HepG2 (cell line): ENCODE results near the gene PLEKHH3. TPM values are rescaled to one million over a fixed set of nuclear protein-coding genes. Genes with fewer than 3 reads are reported as not detected.

Experiments used
- ATAC-seq: fragments of 200-7000 bp; cut with Tn5 transposase; 3 replicates; pipeline ENCODE4 v1.9.1; 2020; ENCODE audit warnings: mild to moderate bottlenecking, moderate library complexity
- BruUV-seq: library from RNA; stranded (reverse); fragments of 400-500 nt; replicated peaks from 2 replicates; lab custom pipeline; 2021; lab: Mats Ljungman, UMichigan
- CTCF ChIA-PET: fragments of 300-600 bp; formaldehyde crosslinking; extraction: SDS; loops from one replicate; lab custom pipeline; 2021; ENCODE audit warnings: low total read pairs, inconsistent platforms, low intra/inter-chr PET ratio; lab: Yijun Ruan, JAX
- POLR2A ChIA-PET: fragments of 350-600 bp; sonication (Branson Sonifier 250); formaldehyde crosslinking; loops from one replicate; lab custom pipeline; 2020; ENCODE audit warnings: antibody characterized with exemption, inconsistent platforms; lab: Yijun Ruan, JAX
- DNase-seq: peaks from one replicate; pipeline ENCODE4 v3.0.0-alpha.2; 2015; ENCODE audit warnings: low spot score
- FAIRE-seq: peaks from 3 replicates; lab custom pipeline; 2011; peaks lifted over from hg19 to GRCh38; lab: Jason Lieb, UNC
- H2AFZ ChIP-seq: one replicate; pipeline ENCODE4 v1.6.1; 2011; ENCODE audit warnings: low read length, inconsistent platforms
- H3K27ac ChIP-seq: fragments of 300-600 bp; 3 replicates; pipeline ENCODE4 v1.8.0; 2011; ENCODE audit warnings: mixed run types, mild to moderate bottlenecking, mixed read lengths, low read length, inconsistent platforms; ENCODE audit not compliant: insufficient read depth; ENCODE audit errors: extremely low read length
- H3K27me3 ChIP-seq, 2 experiments: fragments of 200-600 bp in 1 of 2; 2 replicates in 1 of 2; 3 replicates in 1 of 2; pipeline versions ENCODE4 v1.6.0 to v1.8.0; 2011; ENCODE audit warnings: low read length in 2 of 2, mild to moderate bottlenecking in 2 of 2, moderate library complexity in 2 of 2, inconsistent platforms in 1 of 2; ENCODE audit not compliant: insufficient read depth in 2 of 2, control insufficient read depth in 1 of 2
- H3K36me3 ChIP-seq, 2 experiments: fragments of 200-600 bp in 1 of 2; replicated peaks in 1 of 2; 2 replicates in 1 of 2; 3 replicates in 1 of 2; pipeline versions ENCODE4 v1.5.1 to v1.8.0; 2011; ENCODE audit warnings: low read length in 2 of 2, inconsistent platforms in 1 of 2; ENCODE audit not compliant: insufficient read depth in 2 of 2, control insufficient read depth in 1 of 2
- H3K4me1 ChIP-seq: 2 replicates; pipeline ENCODE4 v1.5.1; 2012; ENCODE audit warnings: low read length, inconsistent platforms; ENCODE audit not compliant: insufficient read depth
- H3K4me2 ChIP-seq: 2 replicates; pipeline ENCODE4 v1.6.0; 2011; ENCODE audit warnings: low read depth, low read length, inconsistent platforms
- H3K4me3 ChIP-seq, 3 experiments: fragments of 200-600 bp in 1 of 3; sonication (generic), shearing (Covaris generic) in 1 of 3; replicated peaks in 1 of 3; 2 replicates each; pipeline ENCODE4 v1.5.1; 2011 to 2016; ENCODE audit warnings: low read length in 3 of 3, inconsistent platforms in 2 of 3, low read depth in 2 of 3, mild to moderate bottlenecking in 2 of 3, control low read depth in 1 of 3, mixed read lengths in 1 of 3; ENCODE audit not compliant: insufficient read depth in 1 of 3
- H3K79me2 ChIP-seq: one replicate; pipeline ENCODE4 v1.6.1; 2011; ENCODE audit warnings: low read length, inconsistent platforms; ENCODE audit not compliant: insufficient read depth
- H3K9ac ChIP-seq: 2 replicates; pipeline ENCODE4 v1.6.0; 2011; ENCODE audit warnings: mild to moderate bottlenecking, low read depth, low read length, inconsistent platforms; ENCODE audit not compliant: insufficient read depth
- H3K9me3 ChIP-seq: 2 replicates; pipeline ENCODE4 v1.5.1; 2012; ENCODE audit warnings: mild to moderate bottlenecking, low read length
- H4K20me1 ChIP-seq: 2 replicates; pipeline ENCODE4 v1.6.0; 2011; ENCODE audit warnings: inconsistent platforms, mild to moderate bottlenecking, low read length, moderate library complexity; ENCODE audit not compliant: insufficient read depth
- ATF7 ChIP-seq, 2 experiments: fragments of 450-650 bp in 1 of 2; sonication (generic) in 1 of 2; formaldehyde crosslinking in 1 of 2; IDR thresholded peaks; 2 replicates each; pipeline versions ENCODE4 v1.4.0 to v1.6.1; 2016 to 2020; ENCODE audit warnings: antibody characterized with exemption in 1 of 2, mild to moderate bottlenecking in 1 of 2, missing genetic modification reagents in 1 of 2
- CBX5 ChIP-seq: sonication (generic); formaldehyde crosslinking; IDR thresholded peaks from 2 replicates; pipeline ENCODE4 v1.4.0; 2020; ENCODE audit warnings: missing genetic modification reagents, borderline replicate concordance
- HMG20A ChIP-seq: IDR thresholded peaks from 2 replicates; pipeline ENCODE4 v1.6.1; 2016; ENCODE audit warnings: borderline replicate concordance
- HNF4A ChIP-seq: sonication (generic); formaldehyde crosslinking; IDR thresholded peaks from 2 replicates; pipeline ENCODE4 v1.4.0; 2020; ENCODE audit warnings: missing genetic modification reagents
- KLF15 ChIP-seq: sonication (generic); formaldehyde crosslinking; IDR thresholded peaks from 2 replicates; pipeline ENCODE4 v1.8.1; 2023; ENCODE audit warnings: borderline replicate concordance, mild to moderate bottlenecking, inconsistent platforms, missing genetic modification reagents, mixed read lengths
- MEIS2 ChIP-seq: sonication (generic); formaldehyde crosslinking; IDR thresholded peaks from 2 replicates; pipeline ENCODE4 v1.9.0; 2021; ENCODE audit warnings: mild to moderate bottlenecking, missing genetic modification reagents
- SALL2 ChIP-seq: sonication (generic); formaldehyde crosslinking; IDR thresholded peaks from 2 replicates; pipeline ENCODE4 v1.8.1; 2023; ENCODE audit warnings: mild to moderate bottlenecking, missing genetic modification reagents, inconsistent platforms
- SKIL ChIP-seq: sonication (generic); formaldehyde crosslinking; IDR thresholded peaks from 2 replicates; pipeline ENCODE4 v1.8.0; 2022; ENCODE audit warnings: missing genetic modification reagents, mild to moderate bottlenecking, moderate library complexity, borderline replicate concordance
- ZBTB14 ChIP-seq: sonication (generic); formaldehyde crosslinking; IDR thresholded peaks from 2 replicates; pipeline ENCODE4 v1.4.0; 2020; ENCODE audit warnings: missing genetic modification reagents
- ZBTB7A ChIP-seq: sonication (generic); formaldehyde crosslinking; IDR thresholded peaks from 2 replicates; pipeline ENCODE4 v1.8.0; 2022; ENCODE audit warnings: mild to moderate bottlenecking, missing genetic modification reagents
- ZFP90 ChIP-seq: sonication (generic); formaldehyde crosslinking; IDR thresholded peaks from 2 replicates; pipeline ENCODE4 v1.8.0; 2022; ENCODE audit warnings: missing genetic modification reagents, mild to moderate bottlenecking, inconsistent platforms, borderline replicate concordance
- ZNF207 ChIP-seq: fragments of 450-650 bp; IDR thresholded peaks from 2 replicates; pipeline ENCODE4 v1.6.1; 2016; ENCODE audit warnings: antibody characterized with exemption, borderline replicate concordance
- ZNF256 ChIP-seq: sonication (generic); formaldehyde crosslinking; conservative IDR thresholded peaks from 2 replicates; pipeline ENCODE4 v1.4.0; 2020; ENCODE audit warnings: missing genetic modification reagents
- ZNF317 ChIP-seq: sonication (generic); formaldehyde crosslinking; IDR thresholded peaks from 2 replicates; pipeline ENCODE4 v1.5.0; 2020; ENCODE audit warnings: mild to moderate bottlenecking, missing genetic modification reagents
- ZNF550 ChIP-seq: sonication (generic); formaldehyde crosslinking; IDR thresholded peaks from 2 replicates; pipeline ENCODE4 v1.4.0; 2020; ENCODE audit warnings: mild to moderate bottlenecking, missing genetic modification reagents, borderline replicate concordance
- ZSCAN9 ChIP-seq: IDR thresholded peaks from 2 replicates; pipeline ENCODE4 v1.6.1; 2016; ENCODE audit warnings: borderline replicate concordance
- WGBS: methylation state at CpG from one replicate; pipeline ENCODE4 v1.1.6; 2017; ENCODE audit warnings: low lambda C conversion rate; 5-methylcytosine and 5-hydroxymethylcytosine counted together
- in situ Hi-C: cut with HindIII; loops from 2 replicates; pipeline ENCODE4 v1.10.0; 2017; ENCODE audit warnings: low pct_unique_long_range_greater_than_20kb; ENCODE audit not compliant: extremely low pct_ligation_motif_present
- intact Hi-C: fragments of 100-400 bp; cut with micrococcal nuclease; formaldehyde crosslinking; loops from one replicate; pipeline ENCODE4 v1.10.0; 2022; ENCODE audit not compliant: unreplicated experiment
- polyA plus RNA-seq, 8 experiments: library from polyadenylated mRNA; depleted of rRNA in 3 of 8; stranded (reverse) in 7 of 8; unstranded in 1 of 8; fragments of >200 nt; fragmentation: Illumina TruSeq in 4 of 8; extraction: Trizol in 4 of 8; gene quantifications; 2 replicates each; pipeline versions ENCODE4 v1.2.1 to v1.2.3, GENCODE V29; 2011 to 2016; ENCODE audit warnings: low read depth in 4 of 8, missing spikeins in 1 of 8, mixed read lengths in 1 of 8; ENCODE audit not compliant: insufficient read depth in 1 of 8
- total RNA-seq, 5 experiments: library from RNA; depleted of rRNA; stranded (reverse); fragments of >200 nt; fragmentation: Illumina TruSeq; extraction: Trizol; gene quantifications; 2 replicates each; pipeline ENCODE4 v1.2.3, GENCODE V29; 2016; ENCODE audit warnings: low read depth in 1 of 5

The PLEKHH3 gene
- total and polyA plus RNA-seq, 2 of the 13 experiments (the other 11 are each of a cell fraction or from before 2014, with no cell fraction given), result 6.0 to 19.9 TPM

DNA sequence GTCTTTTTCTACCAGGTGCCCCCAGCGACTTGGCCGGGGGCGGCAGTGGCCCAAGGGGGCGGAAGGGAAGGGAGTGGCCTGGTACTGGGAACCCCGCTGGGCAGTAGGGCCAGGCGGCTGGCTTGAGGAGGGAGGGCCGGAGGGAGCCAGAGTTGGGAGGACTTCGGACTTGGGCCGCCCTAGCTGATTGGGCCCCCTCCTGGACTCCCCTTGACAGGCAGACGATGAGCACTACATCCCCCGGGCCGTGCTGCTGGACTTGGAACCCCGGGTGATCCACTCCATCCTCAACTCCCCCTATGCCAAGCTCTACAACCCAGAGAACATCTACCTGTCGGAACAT lies 16.9 kb downstream of the PLEKHH3 start (continued):
- TF ChIP-seq SKIL, result 0 out of 2 replicates have a peak, but pooled peaks have one; percentile 3
- TF ChIP-seq HNF4A, result peak; percentile 22; the same call in 1 of the 2 replicates
- 0 out of 2 replicates have a peak, but pooled peaks have one; percentile 7 for TF ChIP-seq ZFP90

- FAIRE-seq, result peak; percentile 63
- intact Hi-C loops, result loop anchor here (5.0 kb wide), 1 partner anchor 42 kb away; no protein-coding TSS in a partner anchor
- peak within 1 kb of the TSS; percentile 97 for H3K4me2 ChIP-seq
- TF ChIP-seq ATF7 (IDR thresholded peaks at IDR 0.05) (no peak), ATF7 (CRISPR knock-in tag; IDR thresholded peaks at IDR 0.05) (no peak), ZBTB14 (CRISPR knock-in tag) (peak; percentile 53; the same call in 1 of the 2 replicates), ZBTB7A (CRISPR knock-in tag) (no peak), KLF15 (CRISPR knock-in tag) (no peak), MEIS2 (CRISPR knock-in tag) (peak; percentile 60; the same call in 1 of the 2 replicates), ZNF550 (CRISPR knock-in tag) (no peak), ZNF317 (peak; percentile 76), ZSCAN9 (peak; percentile 79), SALL2 (CRISPR knock-in tag) (peak; percentile 64), ZNF207 (no peak), HMG20A (CRISPR knock-in tag) (no peak), ZNF256 (CRISPR knock-in tag) (no peak), SKIL (0 out of 2 replicates have a peak, but pooled peaks have one; percentile 6), CBX5 (peak; percentile 86; the same call in 1 of the 2 replicates)
These were observed 17.5 kb downstream of the PLEKHH3 start, which contains the start of gene TUBG2 for GRCh38 chr17:42659079-42659931. TSS of gene TUBG2 (plus strand) at chr17:42659284. CDS start at chr17:42659504, 220 bp downstream.

More at GRCh38 chr17:42659079-42659931, 17.5 kb downstream of the PLEKHH3 start, which contains the start of gene TUBG2:
- peak within 1 kb of the TSS; percentile 91 for H2AFZ ChIP-seq
- peaks cover 4 to 16% of the 10 kb centered on the region in 2 experiments; a peak in 4 of 5 replicates for H3K36me3 ChIP-seq
- ChIA-PET CTCF (no interaction called here), POLR2A (interaction anchor here (0.5 to 4.5 kb wide), 17 partner anchors 9 to 181 kb away, joined by 3 to 65 read pairs (median 5); partner anchors contain the start of genes CCR10, EZH1, NAGLU and PLEKHH3)
- peaks cover 47% of the 10 kb centered on the region for H3K4me1 ChIP-seq
- in situ Hi-C loops, result no loop called here
- ATAC-seq (peak; percentile 92), DNase-seq (peak; percentile 92)
- H3K27ac ChIP-seq, result peak within 1 kb of the TSS; percentile 82
- 0 out of 2 replicates have a peak, but pooled peaks cover 5% of the 10 kb centered on the region for H3K9me3 ChIP-seq
- no peaks in the 10 kb centered on the region for H3K79me2 ChIP-seq
- no TSS peak for BruUV-seq
- WGBS, result under 1% methylated on average over 44 of the region's 59 CpGs
- peak within 1 kb of the TSS; percentile 76 to 94 (median 93) for H3K4me3 ChIP-seq
- H4K20me1 ChIP-seq, result no peaks in the 10 kb centered on the region
- H3K9ac ChIP-seq, result peak within 1 kb of the TSS; percentile 86
- no peaks in the 10 kb centered on the region; a peak in 1 of 5 replicates for H3K27me3 ChIP-seq
